ENCODE measurements around the gene LGMN. TPM values are rescaled to one million over a fixed set of nuclear protein-coding genes. Genes with fewer than 3 reads are reported as not detected.

LGMN gene
- total and polyA plus RNA-seq, 2 experiments from 2014 or later, result 205 to 243 TPM

DNA sequence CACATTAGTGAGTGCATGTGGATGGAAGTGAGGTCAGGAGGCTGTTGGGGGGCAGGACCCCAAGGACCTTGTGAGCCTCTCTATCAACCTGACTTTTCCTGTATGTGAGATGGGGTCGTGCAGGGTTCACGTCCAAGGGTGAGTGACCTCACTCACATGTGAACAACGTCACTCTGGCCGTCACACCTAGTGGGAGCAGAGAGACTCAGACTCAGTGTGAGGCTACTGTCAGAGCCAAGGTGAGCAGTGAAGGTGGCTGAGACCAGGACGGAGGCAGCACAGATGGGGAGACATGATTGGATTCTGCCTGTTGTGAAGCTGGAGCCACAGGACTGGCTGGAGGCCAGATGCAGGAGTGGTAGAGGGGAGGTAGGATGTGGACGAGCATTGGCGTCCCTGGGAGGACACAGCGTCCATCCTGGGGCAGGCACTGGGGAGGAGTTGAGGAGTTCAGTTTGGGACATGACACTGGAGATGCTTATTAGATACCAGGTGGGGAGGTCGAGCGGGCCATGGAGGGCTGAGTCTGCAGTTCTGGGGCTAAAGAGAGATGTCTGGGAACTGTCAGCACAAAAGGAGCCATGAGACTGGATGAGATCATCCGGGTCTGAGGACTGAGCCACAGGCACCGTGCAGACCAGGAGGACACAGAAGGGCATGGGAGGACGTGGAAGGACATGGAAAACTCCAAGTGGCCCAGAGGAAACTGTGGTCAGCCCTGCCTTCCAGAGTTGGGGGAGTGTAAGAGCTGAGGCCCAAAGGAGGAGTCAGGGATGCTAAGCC is 92.8 kb downstream of the LGMN start:
- TF ChIP-seq, protein P1, sequence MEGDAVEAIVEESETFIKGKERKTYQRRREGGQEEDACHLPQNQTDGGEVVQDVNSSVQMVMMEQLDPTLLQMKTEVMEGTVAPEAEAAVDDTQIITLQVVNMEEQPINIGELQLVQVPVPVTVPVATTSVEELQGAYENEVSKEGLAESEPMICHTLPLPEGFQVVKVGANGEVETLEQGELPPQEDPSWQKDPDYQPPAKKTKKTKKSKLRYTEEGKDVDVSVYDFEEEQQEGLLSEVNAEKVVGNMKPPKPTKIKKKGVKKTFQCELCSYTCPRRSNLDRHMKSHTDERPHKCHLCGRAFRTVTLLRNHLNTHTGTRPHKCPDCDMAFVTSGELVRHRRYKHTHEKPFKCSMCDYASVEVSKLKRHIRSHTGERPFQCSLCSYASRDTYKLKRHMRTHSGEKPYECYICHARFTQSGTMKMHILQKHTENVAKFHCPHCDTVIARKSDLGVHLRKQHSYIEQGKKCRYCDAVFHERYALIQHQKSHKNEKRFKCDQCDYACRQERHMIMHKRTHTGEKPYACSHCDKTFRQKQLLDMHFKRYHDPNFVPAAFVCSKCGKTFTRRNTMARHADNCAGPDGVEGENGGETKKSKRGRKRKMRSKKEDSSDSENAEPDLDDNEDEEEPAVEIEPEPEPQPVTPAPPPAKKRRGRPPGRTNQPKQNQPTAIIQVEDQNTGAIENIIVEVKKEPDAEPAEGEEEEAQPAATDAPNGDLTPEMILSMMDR (IDR thresholded peaks at IDR 0.05; ENCODE audit: low read depth, low read length), result no peak
- no peaks in the 10 kb centered on the region for H3K4me1 ChIP-seq (ENCODE audit: low read depth)
- H3K27me3 ChIP-seq, result no peaks in the 10 kb centered on the region
- H3K36me3 ChIP-seq, result no peaks in the 10 kb centered on the region
- no peak overlapping the region for H3K4me3 ChIP-seq
- no peak overlapping the region for H3K27ac ChIP-seq
- H3K9me3 ChIP-seq (ENCODE audit: low read depth), result no peaks in the 10 kb centered on the region
- DNase-seq (ENCODE audit: low read depth in 1 of 2, low spot score in 1 of 2), result no peak

DNA sequence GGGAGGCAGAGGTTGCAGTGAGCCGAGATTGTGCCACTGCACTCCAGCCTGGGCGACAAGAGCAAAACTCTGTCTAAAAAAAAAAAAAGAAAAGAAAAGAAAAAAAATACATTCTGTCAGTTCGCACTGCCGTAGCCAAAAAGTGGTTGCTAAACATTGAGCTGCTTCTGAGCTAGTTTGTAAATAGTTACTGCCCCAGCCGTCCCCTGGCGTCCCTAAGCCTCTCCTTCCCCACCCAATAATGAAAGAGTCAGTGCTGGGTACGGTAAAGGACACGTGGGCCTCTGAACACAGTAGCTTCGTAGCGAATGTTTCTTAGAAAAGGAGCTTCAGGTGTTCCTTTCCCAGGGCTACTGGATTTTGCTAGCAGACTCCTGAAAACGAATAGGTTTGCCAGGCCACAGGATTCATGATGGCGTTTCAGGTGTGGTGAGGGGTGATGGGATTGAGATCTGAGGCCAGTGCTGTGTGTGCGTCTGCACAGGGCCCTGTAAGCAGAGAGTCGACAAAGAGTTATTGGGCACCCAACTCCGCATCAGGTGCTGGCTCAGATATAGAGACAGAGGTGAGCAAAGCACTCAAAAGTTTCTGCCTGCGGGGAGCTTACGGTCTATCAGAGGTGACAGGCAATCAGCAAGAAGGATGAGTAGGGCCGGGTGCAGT is 94.1 kb downstream of the LGMN start:
- TF ChIP-seq, protein P1 (IDR thresholded peaks at IDR 0.05; ENCODE audit: low read depth, low read length), result no peak
- Histone ChIP-seq H3K27ac (no peak overlapping the region), H3K9me3 (ENCODE audit: low read depth) (no peaks in the 10 kb centered on the region), H3K27me3 (no peaks in the 10 kb centered on the region), H3K36me3 (no peaks in the 10 kb centered on the region), H3K4me3 (no peak overlapping the region), H3K4me1 (ENCODE audit: low read depth) (no peaks in the 10 kb centered on the region)
- no peak for DNase-seq (ENCODE audit: low read depth in 1 of 2, low spot score in 1 of 2)

Other genes with a start within 250 kb of the LGMN start
- gene RIN3, start 234.8 kb downstream of the LGMN start, total RNA-seq, result 0.81 and 5.4 TPM in 2 replicates
- gene RIN3, start 234.8 kb downstream of the LGMN start, polyA plus RNA-seq, result 3.5 and 5.5 TPM in 2 replicates
- gene GOLGA5, start 45.7 kb upstream of the LGMN start, total RNA-seq, result 21.8 and 22.4 TPM in 2 replicates
- gene GOLGA5, start 45.7 kb upstream of the LGMN start, polyA plus RNA-seq, result 32.4 and 32.5 TPM in 2 replicates
- gene CHGA, start 174.5 kb upstream of the LGMN start, total RNA-seq, result 0.21 TPM in 1 of 2 replicates, not detected in the other
- gene CHGA, start 174.5 kb upstream of the LGMN start, polyA plus RNA-seq, result 0.31 and 0.73 TPM in 2 replicates